T-helper 1 cell (primary cell): ENCODE measurements around the gene COX7A2L.
"Not testable (repeated sequence)": the region's sequence is repeated elsewhere in the genome, so short reads cannot be mapped to it uniquely, and the experiment has no call there.

ENCODE experiments used
- DNase-seq, 5 donors: peaks; one replicate each; pipeline ENCODE4 v3.0.0-alpha.2; 2012 to 2020

COX7A2L gene

GRCh38 chr2:42366411-42366810 lies 5.4 kb upstream of the COX7A2L start:
- DNase-seq = no peak

DNA sequence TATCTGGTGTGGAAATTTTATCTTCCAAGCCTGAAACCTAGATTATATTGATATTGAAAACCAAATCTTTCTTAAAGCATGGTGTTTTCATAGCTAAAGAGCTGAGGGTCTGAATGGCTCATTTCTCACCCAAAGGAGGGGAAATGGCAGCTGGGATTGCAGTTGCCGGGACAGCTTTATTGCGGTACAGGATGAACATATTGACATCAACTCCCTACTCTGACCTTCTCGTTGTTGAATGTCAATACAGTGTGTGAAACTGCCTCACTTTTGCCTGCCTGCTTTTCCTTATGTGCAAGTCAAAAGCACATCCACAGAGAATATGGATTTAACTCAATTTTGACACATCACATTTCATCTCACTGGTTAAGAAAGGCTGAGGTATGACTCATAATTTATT lies 3.6 kb upstream of the COX7A2L start:
- DNase-seq = no peak

- DNase-seq = no peak
Observed at GRCh38 chr2:42363413-42363812, 2.4 kb upstream of the COX7A2L start.

DNA sequence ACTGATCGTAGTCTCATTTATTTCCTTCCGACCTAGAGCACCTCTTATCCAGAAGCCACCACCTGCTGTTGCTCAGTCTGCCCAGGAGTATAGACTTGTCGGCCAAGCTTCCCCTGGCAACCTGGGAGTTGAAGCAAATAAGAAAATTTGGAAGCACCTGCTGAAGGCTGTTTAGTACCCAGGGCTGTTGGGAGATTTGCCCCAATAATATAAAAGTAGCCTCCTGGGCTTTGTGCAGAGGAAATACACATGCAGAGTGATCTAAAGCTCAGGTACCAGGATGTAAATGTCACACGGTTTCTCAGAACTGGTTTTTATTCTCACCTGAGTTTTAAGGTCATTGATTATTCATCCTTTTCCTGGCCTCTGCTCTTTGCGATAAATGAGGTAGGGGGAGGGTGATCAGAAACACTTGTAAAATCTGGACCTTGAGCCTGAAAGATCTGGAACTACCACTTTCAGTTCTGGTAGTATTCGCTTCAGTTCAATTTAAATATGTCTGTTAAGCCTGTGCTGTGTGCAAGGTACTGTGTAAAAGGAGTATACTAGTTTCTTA lies 789 bp upstream of the COX7A2L start:
- no peak for DNase-seq

DNA sequence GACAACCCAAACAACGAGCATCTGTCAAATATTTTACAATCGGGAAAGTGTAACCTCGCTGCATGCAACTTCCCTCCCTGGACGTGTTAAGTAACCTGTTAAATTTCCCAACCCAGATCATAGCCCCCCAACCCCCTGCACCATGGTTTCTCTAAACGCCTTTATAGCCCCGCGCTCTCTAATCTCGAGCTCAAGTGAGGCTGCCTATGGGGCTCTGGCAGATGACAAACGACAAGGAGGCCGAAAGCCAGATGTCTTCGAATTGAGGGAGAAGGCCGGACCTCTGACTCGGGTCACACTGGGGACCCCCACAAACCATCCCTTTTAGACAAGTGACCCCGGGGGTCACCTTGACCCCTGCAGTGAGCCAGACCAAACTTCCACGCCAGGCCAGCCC lies 526 bp downstream of the COX7A2L start:
- DNase-seq = peak in 1 of 5 donors; percentile 16

- peak in 1 of 5 donors; percentile 48 for DNase-seq
Observed at GRCh38 chr2:42359965-42360483, 993 bp downstream of the COX7A2L start.

- peak in 1 of 5 donors; percentile 52 for DNase-seq
Observed at GRCh38 chr2:42359304-42359964, 1.6 kb downstream of the COX7A2L start.

- DNase-seq = no peak
Observed at GRCh38 chr2:42353792-42354429, 7.1 kb downstream of the COX7A2L start.

DNA sequence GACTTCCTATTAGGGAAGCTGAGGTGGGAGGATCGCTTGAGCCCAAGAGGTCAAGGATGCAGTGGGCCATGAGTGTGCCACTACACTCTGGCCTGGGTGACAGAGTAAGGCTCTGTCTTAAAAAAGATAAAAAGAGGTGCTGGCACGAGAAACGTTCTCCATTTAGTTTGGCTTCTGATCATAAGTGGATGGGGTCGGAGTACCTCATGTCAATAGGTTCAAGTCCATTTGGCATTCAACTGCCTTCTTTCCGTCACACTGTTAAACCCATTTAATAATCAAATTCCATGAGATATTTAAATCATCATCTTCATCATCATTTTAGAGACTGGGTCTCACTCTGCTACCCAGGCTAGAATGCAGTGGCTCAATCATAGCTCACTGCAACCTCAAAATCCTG lies 9.2 kb downstream of the COX7A2L start:
- no peak for DNase-seq

GRCh38 chr2:42350434-42351063 lies 10.5 kb downstream of the COX7A2L start:
- no peak for DNase-seq

DNA sequence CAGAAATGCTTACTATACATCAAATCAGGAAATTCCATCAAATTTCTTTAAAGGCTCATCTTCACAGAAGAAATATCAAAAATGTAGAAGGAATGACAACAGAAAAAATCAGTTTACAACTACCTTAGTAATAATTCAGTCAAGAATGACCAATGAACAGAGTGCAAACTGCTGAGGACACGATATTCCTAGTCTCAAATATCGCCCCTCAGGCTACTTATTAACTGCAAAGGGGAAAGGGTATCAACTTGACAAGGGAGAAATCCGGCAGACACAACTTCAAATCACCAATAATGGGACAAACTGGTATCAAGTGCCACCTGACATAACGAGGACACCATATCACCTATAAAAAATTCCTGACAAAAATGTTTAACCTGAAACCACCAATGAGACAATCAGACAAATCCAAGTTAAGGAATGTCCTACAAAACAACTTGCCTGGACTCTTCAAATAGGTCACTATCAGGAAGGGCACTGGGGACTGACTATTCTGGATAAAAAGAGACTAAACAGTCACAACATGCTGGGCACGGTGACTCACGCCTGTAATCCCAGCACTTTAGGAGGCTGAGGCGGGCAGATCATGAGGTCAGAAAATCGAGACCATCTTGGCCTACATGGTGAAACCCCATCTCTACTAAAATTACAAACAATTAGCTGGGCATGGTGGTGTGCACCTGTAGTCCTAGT lies 12.8 kb downstream of the COX7A2L start:
- DNase-seq = no peak

DNA sequence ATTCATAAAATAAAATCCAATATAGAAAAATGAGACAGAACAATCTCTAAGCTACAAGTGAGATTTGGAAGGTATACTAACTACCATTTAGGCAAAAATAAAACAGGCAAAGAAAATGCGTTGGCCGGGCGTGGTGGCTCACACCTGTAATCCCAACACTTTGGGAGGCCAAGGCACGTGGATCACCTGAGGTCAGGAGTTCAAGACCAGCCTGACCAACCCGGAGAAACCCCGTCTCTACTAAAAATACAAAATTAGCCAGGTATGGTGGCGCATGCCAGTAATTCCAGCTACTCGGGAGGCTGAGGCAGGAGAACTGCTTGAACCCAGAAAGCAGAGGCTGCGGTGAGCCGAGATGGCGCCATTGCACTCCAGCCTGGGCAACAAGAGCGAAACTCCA lies 13.5 kb downstream of the COX7A2L start:
- not testable (repeated sequence) for DNase-seq

- DNase-seq = not testable (repeated sequence)
Observed at GRCh38 chr2:42346856-42347255, 14.2 kb downstream of the COX7A2L start.

- DNase-seq = no peak
Observed at GRCh38 chr2:42345986-42346385, 15.0 kb downstream of the COX7A2L start.

DNA sequence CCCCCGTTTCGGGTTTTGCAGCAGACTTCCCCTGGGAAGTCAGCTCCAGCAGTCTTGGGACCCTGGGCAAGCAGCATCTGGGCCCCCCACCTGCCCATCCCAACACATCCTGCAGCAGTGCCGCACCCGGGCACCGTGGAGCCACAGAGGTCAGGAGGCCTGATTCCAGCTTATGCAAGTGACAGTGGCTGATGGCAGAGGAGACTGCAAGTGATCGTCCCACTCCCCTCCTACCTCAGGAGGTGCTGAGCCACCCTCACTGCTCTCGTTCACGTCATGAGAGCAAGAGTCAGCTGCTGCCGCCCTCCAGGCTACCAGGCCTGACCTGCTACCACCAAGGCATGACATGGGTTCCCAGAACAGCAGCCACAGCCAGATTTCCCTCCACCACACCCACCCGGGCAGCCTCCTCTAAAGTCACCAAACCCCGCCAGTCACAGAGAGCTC lies 18.2 kb downstream of the COX7A2L start:
- DNase-seq = no peak

GRCh38 chr2:42342061-42342794 lies 18.8 kb downstream of the COX7A2L start:
- no peak for DNase-seq

DNA sequence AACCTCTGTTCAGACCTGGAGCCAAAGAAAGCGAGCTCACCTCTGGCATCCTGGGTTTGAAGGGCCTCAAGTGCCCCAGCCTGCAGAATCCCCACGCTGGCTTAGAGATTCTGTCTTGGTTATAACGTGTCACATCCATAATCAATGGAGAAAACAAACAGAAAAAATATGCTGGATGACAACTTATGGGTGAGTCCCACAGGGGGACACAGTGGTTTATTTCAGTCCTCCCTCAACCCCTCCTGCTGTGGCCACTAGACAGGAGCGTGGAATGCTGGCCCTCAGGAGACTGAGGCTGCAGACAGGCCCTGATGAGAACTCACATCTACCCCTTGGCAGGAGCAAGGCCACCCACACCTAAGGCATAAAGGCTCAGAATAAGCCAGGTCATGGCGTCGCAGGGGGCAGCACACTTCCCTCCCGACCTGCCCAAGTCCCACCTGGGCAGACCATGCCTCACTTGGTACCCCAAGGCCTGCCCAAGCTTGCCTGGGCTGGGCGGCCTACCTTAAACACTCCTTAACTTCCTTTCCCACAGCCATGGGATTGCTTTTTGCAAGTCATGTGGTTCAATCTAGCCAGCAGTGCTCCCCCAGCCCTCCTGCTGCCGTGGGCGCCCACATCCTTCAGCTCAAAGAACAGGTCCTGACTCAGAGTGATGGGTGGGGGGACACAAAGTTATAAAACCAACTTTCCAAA lies 19.9 kb downstream of the COX7A2L start:
- DNase-seq = no peak

DNA sequence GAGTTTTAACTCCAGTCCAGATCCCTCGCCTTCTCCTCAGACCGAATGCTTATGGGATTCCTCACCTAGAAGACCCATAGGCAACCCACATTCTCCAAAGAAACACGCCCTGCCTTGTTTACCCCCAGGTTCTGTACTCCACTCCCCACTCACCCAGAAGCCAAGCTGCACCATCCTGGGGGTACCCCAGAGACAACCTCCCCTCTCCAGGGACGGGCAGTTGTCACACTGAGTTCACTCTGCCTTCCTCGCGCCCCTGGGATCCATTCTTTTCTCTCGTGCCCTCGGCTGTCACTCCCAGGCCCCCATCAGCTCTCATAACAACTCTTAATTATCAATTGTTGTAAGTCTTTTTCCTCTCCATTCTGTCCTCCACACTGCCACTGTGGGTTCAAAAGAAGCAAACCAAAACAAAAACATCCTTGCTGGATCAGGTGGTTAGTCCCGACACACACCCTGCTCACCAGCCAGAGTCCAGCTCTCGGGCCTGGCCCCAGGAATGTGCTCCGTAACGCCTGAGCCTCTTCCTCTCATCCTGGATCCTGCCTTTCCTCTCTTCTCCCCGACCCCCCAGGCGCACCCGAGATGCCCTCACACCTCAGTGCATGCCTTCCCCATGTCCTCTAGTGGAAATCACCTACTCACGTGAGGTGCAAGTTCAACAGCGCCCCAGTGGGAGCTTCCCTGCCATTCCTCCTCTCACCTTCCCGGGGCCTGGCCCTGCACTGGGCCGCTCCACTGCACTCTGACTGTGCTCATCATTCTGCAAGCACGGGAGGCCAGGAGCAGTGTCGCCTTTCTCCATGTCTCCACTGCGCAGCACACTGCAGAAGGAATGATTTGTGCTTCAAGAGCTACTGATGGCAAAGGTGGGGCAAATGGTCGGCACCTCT lies 20.7 kb downstream of the COX7A2L start:
- no peak for DNase-seq

- DNase-seq = no peak
Observed at GRCh38 chr2:42339191-42339912, 21.7 kb downstream of the COX7A2L start.
